Measurements from ENCODE around the gene ASF1B.

DNA sequence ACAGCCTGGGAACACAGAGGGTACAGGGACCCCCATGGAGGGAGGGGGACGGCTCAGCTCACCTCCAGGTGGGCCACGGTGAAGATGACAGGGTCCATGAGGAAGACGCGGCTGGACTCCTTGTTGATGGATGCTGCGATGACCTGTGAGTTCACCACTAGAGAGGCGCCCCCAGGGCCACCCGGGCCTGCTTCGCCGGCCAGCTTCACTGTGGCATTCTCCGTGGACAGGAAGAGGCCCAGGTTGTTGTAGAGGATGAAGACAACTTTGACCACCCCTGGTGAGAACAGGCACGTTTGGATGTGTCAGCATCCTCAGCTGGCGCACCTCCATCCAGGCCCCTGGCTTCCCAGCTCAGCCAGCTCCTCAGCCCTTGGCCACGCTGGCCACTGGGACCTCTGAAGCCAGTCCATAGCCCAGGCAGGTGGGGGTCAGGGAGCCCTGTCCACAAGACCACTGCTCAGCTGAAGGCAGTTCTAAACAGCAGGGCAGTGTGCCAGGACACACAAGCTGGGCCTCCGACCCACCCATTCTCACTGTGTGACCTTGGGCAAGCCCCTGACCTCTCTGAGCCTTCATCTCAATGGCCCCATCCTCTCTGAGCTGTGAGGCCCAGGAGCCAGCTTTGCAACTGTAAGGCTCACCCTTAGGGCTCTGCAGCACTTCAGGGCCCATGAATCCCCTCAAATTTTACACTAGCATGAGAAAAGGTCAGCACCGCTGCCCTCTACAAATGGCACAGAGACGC lies 22.1 kb upstream of the ASF1B start:
- no peak for TF ChIP-seq ZNF274 (IDR thresholded peaks at IDR 0.05; ENCODE audit: low read depth, low read length)
- no peak for TF ChIP-seq SUZ12 (IDR thresholded peaks at IDR 0.05; ENCODE audit: extremely low read depth, insufficient read depth, insufficient read length)

Measured in NT2/D1 (cell line).